HG02938 (cell line): ENCODE results near the gene VPS35.

Experiments
- ATAC-seq: cut with Tn5 transposase; IDR thresholded peaks from one replicate; pipeline ENCODE4 v1.9.1; 2021; ENCODE audit warnings: mild to moderate bottlenecking, moderate library complexity; ENCODE audit not compliant: unreplicated experiment

VPS35 gene

GRCh38 chr16:46688654-46689364 is at the start of gene VPS35:
Gene VPS35 (minus strand): TSS chr16:46689178. CDS start chr16:46689133, 45 bp downstream.
- ATAC-seq = peak; percentile 86

- no peak for ATAC-seq
Observed at GRCh38 chr16:46737621-46738214, 48.7 kb upstream of the VPS35 start.

- ATAC-seq = no peak
Observed at GRCh38 chr16:46736695-46737094, 47.7 kb upstream of the VPS35 start.

GRCh38 chr16:46733319-46733830 is 44.4 kb upstream of the VPS35 start:
- ATAC-seq = no peak

- ATAC-seq = no peak
Observed at GRCh38 chr16:46732561-46732960, 43.6 kb upstream of the VPS35 start.

GRCh38 chr16:46731691-46732555 is 42.9 kb upstream of the VPS35 start:
- no peak for ATAC-seq

GRCh38 chr16:46730801-46731690 is 42.1 kb upstream of the VPS35 start:
- ATAC-seq = no peak

GRCh38 chr16:46730126-46730525 is 41.1 kb upstream of the VPS35 start:
- no peak for ATAC-seq

GRCh38 chr16:46729326-46729995 is 40.5 kb upstream of the VPS35 start:
- ATAC-seq = no peak

GRCh38 chr16:46728806-46729205 is 39.8 kb upstream of the VPS35 start:
- no peak for ATAC-seq

GRCh38 chr16:46727630-46728029 is 38.7 kb upstream of the VPS35 start:
- ATAC-seq = no peak

GRCh38 chr16:46727184-46727583 is 38.2 kb upstream of the VPS35 start:
- ATAC-seq = no peak

GRCh38 chr16:46721885-46722284 is 32.9 kb upstream of the VPS35 start:
- no peak for ATAC-seq

GRCh38 chr16:46720619-46721018 is 31.6 kb upstream of the VPS35 start:
- ATAC-seq = no peak

- ATAC-seq = no peak
Observed at GRCh38 chr16:46719528-46719927, 30.6 kb upstream of the VPS35 start.

- ATAC-seq = no peak
Observed at GRCh38 chr16:46718214-46718613, 29.2 kb upstream of the VPS35 start.

GRCh38 chr16:46717692-46718091 is 28.7 kb upstream of the VPS35 start:
- no peak for ATAC-seq

GRCh38 chr16:46715769-46716305 is 26.9 kb upstream of the VPS35 start:
- ATAC-seq = no peak

- no peak for ATAC-seq
Observed at GRCh38 chr16:46714797-46715591, 26.0 kb upstream of the VPS35 start.
